MCF 10A (cell line): Measurements from ENCODE around the gene RIOK3. TPM values are rescaled to one million over a fixed set of nuclear protein-coding genes. Genes with fewer than 3 reads are reported as not detected.

Experiments used
- BruUV-seq: library from RNA; stranded (reverse); fragments of 400-500 nt; replicated peaks from 2 replicates; lab custom pipeline; 2021; lab: Mats Ljungman, UMichigan
- CTCF ChIA-PET: fragments of 300-600 bp; sonication (Branson Sonifier 250); formaldehyde crosslinking; extraction: SDS; loops from one replicate; lab custom pipeline; 2021; ENCODE audit warnings: antibody characterized with exemption, inconsistent platforms; lab: Yijun Ruan, JAX
- POLR2A ChIA-PET: fragments of 300-600, 350-650 bp; sonication (Branson Sonifier 250); formaldehyde crosslinking; extraction: SDS; loops from one replicate; lab custom pipeline; 2020; ENCODE audit warnings: antibody characterized with exemption, inconsistent platforms; lab: Yijun Ruan, JAX
- DNase-seq: peaks from one replicate; pipeline ENCODE4 v3.0.0-alpha.2; 2018; ENCODE audit not compliant: unreplicated experiment
- H3K27ac Mint-ChIP-seq: one replicate; pipeline ENCODE4 v1.8.0; 2022; ENCODE audit warnings: mild to moderate bottlenecking, low read depth, mixed read lengths; ENCODE audit not compliant: unreplicated experiment
- H3K27me3 Mint-ChIP-seq: one replicate; pipeline ENCODE4 v1.8.0; 2022; ENCODE audit warnings: mixed read lengths; ENCODE audit not compliant: insufficient read depth, unreplicated experiment
- H3K36me3 Mint-ChIP-seq: one replicate; pipeline ENCODE4 v1.8.0; 2022; ENCODE audit warnings: mild to moderate bottlenecking, moderate library complexity, mixed read lengths; ENCODE audit not compliant: insufficient read depth, unreplicated experiment
- H3K4me1 Mint-ChIP-seq: one replicate; pipeline ENCODE4 v1.8.0; 2022; ENCODE audit warnings: mixed read lengths; ENCODE audit not compliant: insufficient read depth, unreplicated experiment
- H3K4me3 Mint-ChIP-seq: one replicate; pipeline ENCODE4 v1.8.0; 2022; ENCODE audit warnings: mild to moderate bottlenecking, moderate library complexity, mixed read lengths; ENCODE audit not compliant: unreplicated experiment
- H3K9me3 Mint-ChIP-seq: one replicate; pipeline ENCODE4 v1.8.0; 2022; ENCODE audit warnings: mixed read lengths; ENCODE audit not compliant: unreplicated experiment
- intact Hi-C: fragments of 100-400 bp; cut with micrococcal nuclease; formaldehyde crosslinking; loops from 2 replicates; pipeline ENCODE4 v1.14.1; 2022
- total RNA-seq: library from RNA; stranded (reverse); gene quantifications from 2 replicates; pipeline ENCODE4 v1.2.3, GENCODE V29; 2022
- TF ChIP-seq, protein P1 (sequence below): fragments of 200-600 bp; IDR thresholded peaks from one replicate; pipeline ENCODE4 v1.8.0; 2022; ENCODE audit warnings: antibody characterized with exemption, mild to moderate bottlenecking; ENCODE audit not compliant: unreplicated experiment

The RIOK3 gene
- total RNA-seq, 1 experiment from 2014 or later = 97.1 TPM

DNA sequence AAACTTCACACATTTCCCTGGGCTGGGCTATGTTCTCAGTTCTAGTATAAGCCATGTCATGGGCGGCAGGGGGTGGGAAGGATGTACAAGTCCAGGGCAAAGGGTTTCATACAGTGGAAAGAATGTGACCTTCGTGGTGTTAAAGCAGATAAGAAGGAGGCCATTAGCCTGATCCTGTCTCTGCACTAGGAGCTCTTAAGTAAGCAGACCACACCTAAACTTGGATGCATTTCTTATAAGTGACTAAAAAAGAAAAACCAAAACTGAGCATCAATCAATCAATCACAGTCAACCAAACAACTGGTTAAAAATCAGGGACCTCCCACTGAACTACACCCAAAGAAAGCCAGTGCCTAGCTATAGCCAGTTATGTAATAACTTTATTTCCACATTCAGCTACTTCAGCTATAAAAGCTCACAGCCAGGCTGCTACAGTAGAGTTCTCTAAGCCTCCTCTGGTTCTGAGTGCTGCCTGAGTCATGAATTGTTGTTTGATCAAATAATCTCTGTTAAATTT is 46.8 kb upstream of the RIOK3 start:
- H3K27me3 Mint-ChIP-seq = no peaks in the 10 kb centered on the region
- H3K27ac Mint-ChIP-seq = no peak overlapping the region
- intact Hi-C loops = no loop called here
- TF ChIP-seq, protein P1, sequence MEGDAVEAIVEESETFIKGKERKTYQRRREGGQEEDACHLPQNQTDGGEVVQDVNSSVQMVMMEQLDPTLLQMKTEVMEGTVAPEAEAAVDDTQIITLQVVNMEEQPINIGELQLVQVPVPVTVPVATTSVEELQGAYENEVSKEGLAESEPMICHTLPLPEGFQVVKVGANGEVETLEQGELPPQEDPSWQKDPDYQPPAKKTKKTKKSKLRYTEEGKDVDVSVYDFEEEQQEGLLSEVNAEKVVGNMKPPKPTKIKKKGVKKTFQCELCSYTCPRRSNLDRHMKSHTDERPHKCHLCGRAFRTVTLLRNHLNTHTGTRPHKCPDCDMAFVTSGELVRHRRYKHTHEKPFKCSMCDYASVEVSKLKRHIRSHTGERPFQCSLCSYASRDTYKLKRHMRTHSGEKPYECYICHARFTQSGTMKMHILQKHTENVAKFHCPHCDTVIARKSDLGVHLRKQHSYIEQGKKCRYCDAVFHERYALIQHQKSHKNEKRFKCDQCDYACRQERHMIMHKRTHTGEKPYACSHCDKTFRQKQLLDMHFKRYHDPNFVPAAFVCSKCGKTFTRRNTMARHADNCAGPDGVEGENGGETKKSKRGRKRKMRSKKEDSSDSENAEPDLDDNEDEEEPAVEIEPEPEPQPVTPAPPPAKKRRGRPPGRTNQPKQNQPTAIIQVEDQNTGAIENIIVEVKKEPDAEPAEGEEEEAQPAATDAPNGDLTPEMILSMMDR = no peak
- H3K36me3 Mint-ChIP-seq = no peaks in the 10 kb centered on the region
- ChIA-PET CTCF (interaction anchor here (0.8 to 2.0 kb wide), 3 partner anchors 275 to 385 kb away, joined by 3 to 14 read pairs (median 6); no protein-coding TSS in a partner anchor), POLR2A (no interaction called here)
- DNase-seq = no peak
- H3K4me1 Mint-ChIP-seq = no peaks in the 10 kb centered on the region
- H3K9me3 Mint-ChIP-seq = no peaks in the 10 kb centered on the region
- BruUV-seq = no TSS peak
- H3K4me3 Mint-ChIP-seq = no peak overlapping the region

DNA sequence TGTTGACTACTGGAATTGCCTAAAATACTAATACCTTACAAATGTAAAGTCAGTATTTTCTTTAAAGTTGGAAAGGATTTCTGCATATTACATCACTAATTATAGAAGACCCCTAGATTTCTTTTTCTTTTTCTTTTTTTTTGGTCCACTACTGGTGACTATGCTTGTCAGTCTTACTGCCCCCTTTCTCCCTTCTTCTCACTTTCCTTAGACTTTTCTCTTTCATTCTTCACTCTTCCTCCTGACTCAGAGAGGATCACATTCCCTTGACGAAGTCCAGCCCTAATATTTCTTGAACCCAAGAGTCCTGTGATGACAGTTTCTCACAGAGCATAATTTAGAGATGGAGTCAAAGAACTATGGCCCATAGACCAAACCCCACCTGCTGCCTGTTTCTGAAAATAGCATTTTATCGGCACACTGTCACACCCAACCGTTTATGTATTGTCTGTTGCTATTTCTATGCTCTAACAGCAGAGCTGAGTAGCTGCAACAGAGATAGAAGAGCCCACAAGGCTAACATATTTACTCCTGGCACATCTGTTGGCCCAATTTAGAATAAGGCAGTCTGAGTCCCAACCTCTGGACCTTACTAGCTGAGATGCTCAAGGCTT is 40.6 kb upstream of the RIOK3 start:
- CTCF ChIA-PET = interaction anchor here (0.7 to 4.5 kb wide), 19 partner anchors 9 to 1238 kb away, joined by 3 to 42 read pairs (median 5); partner anchors contain the start of gene RIOK3
- Mint-ChIP-seq H3K4me3 (no peak overlapping the region), H3K9me3 (no peaks in the 10 kb centered on the region), H3K27ac (no peak overlapping the region), H3K36me3 (peaks cover 5% of the 10 kb centered on the region), H3K4me1 (no peaks in the 10 kb centered on the region), H3K27me3 (no peaks in the 10 kb centered on the region)
- DNase-seq = no peak
- POLR2A ChIA-PET = interaction anchor here (0.7 to 2.8 kb wide), 8 partner anchors 9 to 381 kb away, joined by 3 to 14 read pairs (median 4); partner anchors contain the start of gene RIOK3
- intact Hi-C loops = loop anchor here (1.0 to 10.0 kb wide), 4 partner anchors 281 to 1498 kb away; no protein-coding TSS in a partner anchor
- BruUV-seq = no TSS peak
- TF ChIP-seq, protein P1 = no peak

DNA sequence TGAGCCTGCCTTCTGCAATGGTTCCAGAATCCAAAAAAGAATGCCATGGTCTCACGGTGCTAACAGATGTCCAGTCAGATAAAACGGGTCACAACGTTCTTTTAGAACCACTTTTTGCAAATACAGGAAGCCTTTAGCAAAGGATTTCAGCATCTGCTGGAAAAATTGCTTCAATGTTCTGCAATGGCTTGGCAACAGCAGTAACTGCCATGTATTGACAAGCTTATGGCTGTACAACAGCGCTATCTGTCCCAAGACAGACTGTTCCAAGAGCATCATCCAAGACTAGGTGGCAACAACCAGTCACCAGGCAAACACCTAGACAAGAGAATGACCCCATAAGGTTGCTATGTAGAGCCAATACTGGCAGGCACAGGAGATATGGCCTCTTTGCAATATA is 37.6 kb upstream of the RIOK3 start:
- no peak overlapping the region for H3K27ac Mint-ChIP-seq
- no peaks in the 10 kb centered on the region for H3K27me3 Mint-ChIP-seq
- DNase-seq = no peak
- peaks cover 5% of the 10 kb centered on the region for H3K36me3 Mint-ChIP-seq
- ChIA-PET POLR2A (interaction anchor here (1.1 to 1.5 kb wide), 2 partner anchors 27 to 38 kb away, joined by 3 to 5 read pairs; partner anchors contain the start of gene RIOK3), CTCF (interaction anchor here (1.2 kb wide), 1 partner anchor 90 kb away, joined by 4 read pairs; no protein-coding TSS in a partner anchor)
- H3K9me3 Mint-ChIP-seq = no peaks in the 10 kb centered on the region
- BruUV-seq = no TSS peak
- H3K4me1 Mint-ChIP-seq = no peaks in the 10 kb centered on the region
- TF ChIP-seq, protein P1 = no peak
- intact Hi-C loops = loop anchor here (10.0 kb wide), 1 partner anchor 1501 kb away; no protein-coding TSS in a partner anchor
- H3K4me3 Mint-ChIP-seq = no peak overlapping the region

DNA sequence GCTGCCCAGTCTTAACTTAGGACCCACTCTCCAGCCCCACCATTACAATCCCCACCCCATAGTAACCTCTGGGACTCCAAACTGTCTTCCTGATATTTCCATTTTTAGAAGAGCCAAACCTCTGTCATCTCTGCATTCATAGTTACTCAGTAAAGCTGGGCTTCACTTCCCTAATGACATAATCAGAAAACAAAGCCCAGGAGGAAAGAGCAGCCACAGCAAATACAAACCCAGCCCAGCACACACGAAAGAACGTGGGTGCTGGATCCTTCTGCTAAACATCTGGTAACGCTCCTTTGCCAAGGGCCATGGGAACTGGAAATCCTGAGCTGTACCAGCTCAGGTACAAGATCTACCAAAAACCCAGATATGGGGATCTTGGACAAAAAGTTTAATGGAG is 36.8 kb upstream of the RIOK3 start:
- H3K36me3 Mint-ChIP-seq = peaks cover 5% of the 10 kb centered on the region
- no peaks in the 10 kb centered on the region for H3K27me3 Mint-ChIP-seq
- H3K27ac Mint-ChIP-seq = no peak overlapping the region
- BruUV-seq = no TSS peak
- H3K4me3 Mint-ChIP-seq = no peak overlapping the region
- no peaks in the 10 kb centered on the region for H3K4me1 Mint-ChIP-seq
- DNase-seq = no peak
- ChIA-PET CTCF (interaction anchor here (0.6 to 1.3 kb wide), 3 partner anchors 11 to 396 kb away, joined by 3 to 9 read pairs (median 3); no protein-coding TSS in a partner anchor), POLR2A (interaction anchor here (1.0 to 1.5 kb wide), 3 partner anchors 22 to 37 kb away, joined by 3 to 5 read pairs (median 4); partner anchors contain the start of gene RIOK3)
- TF ChIP-seq, protein P1 = no peak
- intact Hi-C loops = loop anchor here (10.0 kb wide), 1 partner anchor 1501 kb away; no protein-coding TSS in a partner anchor
- no peaks in the 10 kb centered on the region for H3K9me3 Mint-ChIP-seq
